GM18505 (cell line): ENCODE results near the gene TBC1D16.
"Not testable (repeated sequence)": the region's sequence is repeated elsewhere in the genome, so short reads cannot be mapped to it uniquely, and the experiment has no call there.

ENCODE experiments used
- ATAC-seq: cut with Tn5 transposase; IDR thresholded peaks from one replicate; pipeline ENCODE4 v1.9.1; 2021; ENCODE audit not compliant: unreplicated experiment
- POLR2A ChIP-seq: IDR thresholded peaks from 4 replicates; pipeline ENCODE4 v1.6.1; 2011; ENCODE audit warnings: borderline replicate concordance; ENCODE audit not compliant: insufficient read depth, insufficient read length; ENCODE audit errors: extremely low read depth

Gene TBC1D16

GRCh38 chr17:79966681-79967080, 69.0 kb downstream of the TBC1D16 start:
- no peak for TF ChIP-seq POLR2A
- no peak for ATAC-seq

- no peak for ATAC-seq
- TF ChIP-seq POLR2A: no peak
These were observed 69.9 kb downstream of the TBC1D16 start for GRCh38 chr17:79965806-79966205.

- not testable (repeated sequence) for ATAC-seq
These were observed 73.2 kb downstream of the TBC1D16 start for GRCh38 chr17:79962467-79962866.

GRCh38 chr17:79961567-79961966, 74.1 kb downstream of the TBC1D16 start:
- not testable (repeated sequence) for ATAC-seq

- ATAC-seq: no peak
- TF ChIP-seq POLR2A: no peak
These were observed 74.7 kb downstream of the TBC1D16 start for GRCh38 chr17:79960788-79961522.

GRCh38 chr17:79959042-79959441, 76.6 kb downstream of the TBC1D16 start:
- no peak for TF ChIP-seq POLR2A
- ATAC-seq: no peak

- no peak for TF ChIP-seq POLR2A
- ATAC-seq: no peak
These were observed 78.8 kb downstream of the TBC1D16 start for GRCh38 chr17:79956853-79957252.

- ATAC-seq: not testable (repeated sequence)
These were observed 79.3 kb downstream of the TBC1D16 start for GRCh38 chr17:79956441-79956735.

GRCh38 chr17:79955691-79956440, 79.8 kb downstream of the TBC1D16 start:
- no peak for ATAC-seq
- no peak for TF ChIP-seq POLR2A

- ATAC-seq: no peak
These were observed 80.5 kb downstream of the TBC1D16 start for GRCh38 chr17:79955167-79955549.

GRCh38 chr17:79954281-79955166, 81.1 kb downstream of the TBC1D16 start:
- ATAC-seq: no peak
- no peak for TF ChIP-seq POLR2A

More at GRCh38 chr17:79955167-79955549, 80.5 kb downstream of the TBC1D16 start:
- no peak for TF ChIP-seq POLR2A

- no peak for TF ChIP-seq POLR2A
- no peak for ATAC-seq
These were observed 82.3 kb downstream of the TBC1D16 start for GRCh38 chr17:79953335-79953734.

- no peak for ATAC-seq
- TF ChIP-seq POLR2A: no peak
These were observed 82.8 kb downstream of the TBC1D16 start for GRCh38 chr17:79952901-79953300.
